Body of pancreas (tissue), 4 donors: ENCODE results near the gene RWDD4. TPM values are rescaled to one million over a fixed set of nuclear protein-coding genes. Genes with fewer than 3 reads are reported as not detected.

Experiments
- ATAC-seq: fragments of 150-250 bp; one replicate; pipeline ENCODE4 v1.9.1; 2016
- DNase-seq, 4 donors: peaks; one replicate each; pipeline ENCODE4 v3.0.0-alpha.2; 2019
- H3K27ac ChIP-seq, 4 donors: fragments of 200-600 bp; sonication (generic); 1 replicate in 3 of 4; 2 replicates in 1 of 4; pipeline versions ENCODE4 v1.5.1 to v1.6.1; 2016 to 2019; ENCODE audit warnings: mild to moderate bottlenecking in 1 of 4, mixed read lengths in 1 of 4, moderate library complexity in 1 of 4
- H3K27me3 ChIP-seq, 2 donors: fragments of 200-600 bp; sonication (generic); one replicate each; pipeline ENCODE4 v1.6.0; 2016; ENCODE audit warnings: mild to moderate bottlenecking in 1 of 2
- H3K36me3 ChIP-seq, 2 donors: fragments of 200-600 bp; sonication (generic); replicated peaks in 1 of 2; 2 replicates each; pipeline ENCODE4 v1.5.1; 2016; ENCODE audit warnings: low read depth in 2 of 2; ENCODE audit not compliant: insufficient read depth in 1 of 2
- H3K4me1 ChIP-seq: fragments of 200-600 bp; sonication (generic); one replicate; pipeline ENCODE4 v1.6.0; 2016
- H3K4me3 ChIP-seq, 2 donors: fragments of 200-600 bp; sonication (generic); 1 replicate in 1 of 2; 2 replicates in 1 of 2; pipeline ENCODE4 v1.5.1; 2016 to 2019
- H3K9me3 ChIP-seq, 3 donors: fragments of 200-600 bp; sonication (generic); 1 replicate in 2 of 3; 2 replicates in 1 of 3; pipeline ENCODE4 v1.5.1; 2016
- POLR2A ChIP-seq, 3 donors: fragments of 450-650 bp; IDR thresholded peaks; one replicate each; pipeline ENCODE4 v1.6.1; 2016; ENCODE audit warnings: antibody characterized with exemption in 3 of 3, mild to moderate bottlenecking in 2 of 3
- WGBS, 2 donors: methylation state at CpG; one replicate each; pipeline ENCODE4 v1.1.5; 2017; 5-methylcytosine and 5-hydroxymethylcytosine counted together
- intact Hi-C: fragments of 100-400 bp; cut with DNase I; formaldehyde crosslinking; loops from one replicate; pipeline ENCODE4 v1.15.1; 2023
- total RNA-seq, 2 donors: library from RNA; depleted of rRNA; stranded (reverse); fragments of >200 nt; gene quantifications; one replicate each; pipeline ENCODE4 v1.1.0, GENCODE V29; 2016
- TF ChIP-seq, protein P1 (sequence below), 7 experiments: fragments of 450-650 bp in 4 of 7; fragments of 200-600 bp in 3 of 7; sonication (generic) in 3 of 7; IDR thresholded peaks; one replicate each; pipeline ENCODE4 v1.5.1; 2016 to 2019; ENCODE audit warnings: antibody characterized with exemption in 7 of 7

Gene RWDD4
- 10 to 100 TPM; 15.2 to 23.3 TPM for total RNA-seq

DNA sequence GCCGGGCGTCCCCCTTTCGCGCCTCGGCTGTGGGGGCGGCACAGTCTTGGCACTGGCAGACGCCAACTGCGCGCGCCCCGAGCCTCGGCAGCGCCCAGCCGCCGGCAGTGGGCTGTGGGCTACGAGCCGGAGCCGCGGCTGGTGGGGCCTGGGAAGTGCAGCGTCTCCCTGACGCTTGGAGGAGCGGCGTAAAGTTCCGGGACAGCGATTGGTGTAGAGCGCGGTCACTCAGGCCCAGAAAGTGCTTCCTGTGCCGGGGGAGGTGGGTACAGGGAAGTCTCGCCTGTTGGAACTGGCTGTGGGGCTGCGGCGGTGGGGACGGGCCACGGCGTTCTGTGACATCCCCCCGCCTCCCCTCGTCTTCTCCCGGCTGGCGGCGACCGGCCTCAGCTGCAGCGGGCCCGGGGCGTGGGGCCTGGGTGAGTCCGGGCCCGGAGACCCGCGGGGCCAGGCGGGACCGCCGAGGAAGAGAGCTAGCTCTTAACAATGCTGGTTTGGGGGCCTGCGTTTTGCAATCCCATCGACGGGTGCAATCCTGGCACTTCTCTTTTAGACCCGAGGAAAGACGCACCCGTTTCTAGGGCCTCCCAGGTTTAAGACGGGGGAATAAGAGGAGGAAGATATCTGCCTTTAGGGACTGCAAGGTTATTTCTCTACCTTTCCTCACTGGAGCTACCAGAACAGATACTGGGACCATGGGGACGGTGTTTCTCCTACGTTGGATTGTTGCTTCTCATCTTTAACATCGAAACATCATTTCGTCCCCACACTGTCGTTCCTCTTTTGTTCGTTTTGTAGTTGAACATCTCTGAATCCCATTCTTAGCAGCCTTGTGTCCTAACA, at the start of gene RWDD4, which contains the start of gene TRAPPC11:
Gene RWDD4 (minus strand): TSS at position 157 of the 843 bp plus-strand sequence. CDS start 233 bp downstream, outside the sequence.
Gene TRAPPC11 (plus strand): TSS at position 265 of the 843 bp plus-strand sequence. CDS start 4,575 bp downstream, outside the sequence.
- ATAC-seq = peak; percentile 100
- peaks cover 20% of the 10 kb centered on the region for H3K4me1 ChIP-seq
- H3K9me3 ChIP-seq = no peaks in the 10 kb centered on the region
- peak within 1 kb of the TSS; percentile 93 to 97 for H3K4me3 ChIP-seq
- peak; percentile 97 to 99 (median 98) for DNase-seq
- H3K36me3 ChIP-seq = peaks cover 0 to 2% of the 10 kb centered on the region in 2 donors
- 0 to 1% methylated on average over 17 to 51 of the region's 63 CpGs for WGBS, 2 donors
- H3K27ac ChIP-seq = peak within 1 kb of the TSS; percentile 84 to 95 (median 89)
- no peaks in the 10 kb centered on the region for H3K27me3 ChIP-seq
- intact Hi-C loops = no loop called here
- TF ChIP-seq, protein P1, sequence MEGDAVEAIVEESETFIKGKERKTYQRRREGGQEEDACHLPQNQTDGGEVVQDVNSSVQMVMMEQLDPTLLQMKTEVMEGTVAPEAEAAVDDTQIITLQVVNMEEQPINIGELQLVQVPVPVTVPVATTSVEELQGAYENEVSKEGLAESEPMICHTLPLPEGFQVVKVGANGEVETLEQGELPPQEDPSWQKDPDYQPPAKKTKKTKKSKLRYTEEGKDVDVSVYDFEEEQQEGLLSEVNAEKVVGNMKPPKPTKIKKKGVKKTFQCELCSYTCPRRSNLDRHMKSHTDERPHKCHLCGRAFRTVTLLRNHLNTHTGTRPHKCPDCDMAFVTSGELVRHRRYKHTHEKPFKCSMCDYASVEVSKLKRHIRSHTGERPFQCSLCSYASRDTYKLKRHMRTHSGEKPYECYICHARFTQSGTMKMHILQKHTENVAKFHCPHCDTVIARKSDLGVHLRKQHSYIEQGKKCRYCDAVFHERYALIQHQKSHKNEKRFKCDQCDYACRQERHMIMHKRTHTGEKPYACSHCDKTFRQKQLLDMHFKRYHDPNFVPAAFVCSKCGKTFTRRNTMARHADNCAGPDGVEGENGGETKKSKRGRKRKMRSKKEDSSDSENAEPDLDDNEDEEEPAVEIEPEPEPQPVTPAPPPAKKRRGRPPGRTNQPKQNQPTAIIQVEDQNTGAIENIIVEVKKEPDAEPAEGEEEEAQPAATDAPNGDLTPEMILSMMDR (IDR thresholded peaks at IDR 0.05) = peak in 5 of 7 experiments; percentile 14 to 67 (median 59)
- peak; percentile 93 to 96 (median 96) for TF ChIP-seq POLR2A (IDR thresholded peaks at IDR 0.05)

DNA sequence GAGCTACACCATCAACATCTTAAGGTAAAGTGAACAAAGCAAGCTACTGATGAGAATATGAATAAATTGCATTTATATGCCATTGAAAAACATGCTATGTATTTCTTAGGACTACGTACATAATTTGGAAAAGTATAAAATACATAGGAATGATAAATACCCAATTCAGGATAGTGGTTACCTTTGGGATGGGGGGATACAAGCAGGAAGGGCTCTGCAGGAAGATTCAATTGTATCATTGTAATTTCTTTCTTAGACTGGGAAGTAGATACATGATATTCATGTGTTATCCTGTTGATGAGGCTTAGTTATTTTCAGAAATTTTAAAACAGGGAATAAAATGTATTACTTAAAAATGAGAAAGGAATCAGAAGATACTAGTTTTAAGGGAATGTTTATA, 43.5 kb upstream of the RWDD4 start:
- intact Hi-C loops = no loop called here
- Histone ChIP-seq H3K27me3 (no peaks in the 10 kb centered on the region), H3K36me3 (peaks cover 5 to 34% of the 10 kb centered on the region in 2 donors), H3K4me1 (no peaks in the 10 kb centered on the region), H3K27ac (no peak overlapping the region), H3K4me3 (no peak overlapping the region), H3K9me3 (no peaks in the 10 kb centered on the region)
- no peak for ATAC-seq
- 89 to 95% methylated on average over 1 of the region's 1 CpG for whole genome bisulfite sequencing, 2 donors
- DNase-seq = no peak
- TF ChIP-seq, protein P1 (IDR thresholded peaks at IDR 0.05) = no peak
- TF ChIP-seq POLR2A (IDR thresholded peaks at IDR 0.05) = no peak

DNA sequence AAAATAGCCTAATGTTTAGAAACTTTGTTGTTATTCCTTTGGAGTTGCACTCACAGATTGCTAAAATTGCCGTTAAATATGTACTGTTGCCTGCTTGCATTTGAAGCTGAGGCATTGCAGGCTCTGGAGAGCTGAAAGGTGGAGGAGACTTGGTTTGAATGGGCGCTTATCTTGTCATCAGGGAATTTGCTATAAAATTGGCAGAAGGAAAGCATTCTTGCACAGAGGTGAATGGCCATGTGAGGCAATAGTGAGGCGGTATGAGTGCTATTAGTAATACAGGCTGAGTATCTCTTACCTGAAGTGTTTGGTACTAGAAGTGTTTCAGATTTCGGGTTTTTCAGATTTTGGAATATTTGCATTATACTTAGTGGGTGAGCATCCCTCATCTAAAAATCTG, 41.4 kb upstream of the RWDD4 start:
- Histone ChIP-seq H3K27ac (no peak overlapping the region), H3K4me1 (no peaks in the 10 kb centered on the region), H3K9me3 (no peaks in the 10 kb centered on the region), H3K4me3 (no peak overlapping the region), H3K27me3 (no peaks in the 10 kb centered on the region), H3K36me3 (peaks cover 5 to 41% of the 10 kb centered on the region in 2 donors)
- ATAC-seq = no peak
- DNase-seq = no peak
- TF ChIP-seq, protein P1 (IDR thresholded peaks at IDR 0.05) = no peak
- no peak for TF ChIP-seq POLR2A (IDR thresholded peaks at IDR 0.05)
- 97% methylated on average over 4 of the region's 4 CpGs for WGBS, 2 donors
- intact Hi-C loops = no loop called here

DNA sequence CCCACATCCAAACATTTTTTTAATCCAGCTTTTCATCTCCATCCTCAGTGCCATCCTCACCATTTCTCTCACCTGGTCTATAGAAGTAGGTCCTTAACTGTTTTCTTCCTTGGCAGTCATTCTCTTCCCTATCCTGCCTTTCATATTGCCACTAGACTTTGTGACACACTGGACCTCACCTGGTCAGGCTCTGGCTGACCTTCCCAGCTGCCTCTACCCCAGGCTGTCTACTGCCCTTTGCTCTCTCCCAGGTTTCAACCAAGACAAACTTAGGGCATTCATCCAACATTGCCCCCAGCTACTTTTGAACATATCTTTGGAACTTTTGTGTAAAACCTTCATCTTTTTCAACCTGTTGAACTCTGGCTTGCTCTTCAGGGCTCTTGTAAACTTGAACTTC, 39.9 kb upstream of the RWDD4 start:
- TF ChIP-seq POLR2A (IDR thresholded peaks at IDR 0.05) = no peak
- TF ChIP-seq, protein P1 (IDR thresholded peaks at IDR 0.05) = no peak
- intact Hi-C loops = no loop called here
- peaks cover 5 to 46% of the 10 kb centered on the region in 2 donors for H3K36me3 ChIP-seq

More for the DNA sequence above, 39.9 kb upstream of the RWDD4 start:
- H3K9me3 ChIP-seq = no peaks in the 10 kb centered on the region
- H3K4me3 ChIP-seq = no peak overlapping the region
- no peak overlapping the region for H3K27ac ChIP-seq
- ATAC-seq (no peak), DNase-seq (no peak)
- no peaks in the 10 kb centered on the region for H3K4me1 ChIP-seq
- no peaks in the 10 kb centered on the region for H3K27me3 ChIP-seq
